Neural cell (in vitro differentiated cells): ENCODE data around the gene COPG1.

Experiments
- EP300 ChIP-seq: fragments of 450-650 bp; conservative IDR thresholded peaks from 2 replicates; pipeline ENCODE4 v1.6.1; 2014; ENCODE audit warnings: antibody characterized with exemption, mild to moderate bottlenecking, moderate library complexity; ENCODE audit not compliant: poor library complexity, severe bottlenecking
- EZH2 ChIP-seq: fragments of 200-600, 300-800 bp; shearing (Covaris generic), sonication (generic); IDR thresholded peaks from 2 replicates; pipeline ENCODE4 v1.6.1; 2014; ENCODE audit warnings: antibody characterized with exemption, low read length, borderline replicate concordance, mild to moderate bottlenecking; ENCODE audit not compliant: insufficient read depth, poor library complexity, severe bottlenecking
- MXI1 ChIP-seq: fragments of 450-650 bp; conservative IDR thresholded peaks from 2 replicates; pipeline ENCODE4 v1.6.1; 2014; ENCODE audit warnings: antibody characterized with exemption, mild to moderate bottlenecking; ENCODE audit not compliant: poor library complexity, severe bottlenecking
- POLR2AphosphoS5 ChIP-seq: IDR thresholded peaks from 2 replicates; pipeline ENCODE4 v1.6.1; 2012
- REST ChIP-seq: IDR thresholded peaks from 2 replicates; pipeline ENCODE4 v1.6.1; 2012; ENCODE audit warnings: borderline replicate concordance
- TAF1 ChIP-seq: IDR thresholded peaks from 2 replicates; pipeline ENCODE4 v1.6.1; 2012; ENCODE audit warnings: low read depth
- TF ChIP-seq, protein P1 (sequence below): fragments of 450-650 bp; IDR thresholded peaks from 2 replicates; pipeline ENCODE4 v1.5.1; 2014; ENCODE audit warnings: antibody characterized with exemption, mild to moderate bottlenecking, moderate library complexity; ENCODE audit not compliant: poor library complexity, severe bottlenecking

DNA sequence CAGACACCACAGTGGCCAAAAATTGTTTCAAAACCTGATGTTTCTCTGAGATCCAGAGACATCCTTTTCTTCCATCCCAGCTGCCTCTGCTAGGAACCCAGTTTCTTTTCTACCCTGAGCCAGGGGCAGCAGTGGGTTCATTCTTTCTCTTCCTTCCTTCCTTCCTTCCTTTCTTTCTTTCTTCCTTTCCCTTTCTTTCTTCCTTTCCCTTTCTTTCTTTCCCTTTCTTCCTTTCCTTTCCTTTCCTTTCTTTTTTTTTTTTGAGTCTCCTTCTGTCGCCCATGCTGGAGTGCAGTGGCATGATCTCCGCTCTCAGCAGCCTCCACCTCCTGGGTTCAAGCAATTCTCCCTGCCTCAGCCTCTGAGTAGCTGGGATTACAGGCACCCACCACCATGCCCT lies 30.7 kb upstream of the COPG1 start:
- TF ChIP-seq, protein P1, sequence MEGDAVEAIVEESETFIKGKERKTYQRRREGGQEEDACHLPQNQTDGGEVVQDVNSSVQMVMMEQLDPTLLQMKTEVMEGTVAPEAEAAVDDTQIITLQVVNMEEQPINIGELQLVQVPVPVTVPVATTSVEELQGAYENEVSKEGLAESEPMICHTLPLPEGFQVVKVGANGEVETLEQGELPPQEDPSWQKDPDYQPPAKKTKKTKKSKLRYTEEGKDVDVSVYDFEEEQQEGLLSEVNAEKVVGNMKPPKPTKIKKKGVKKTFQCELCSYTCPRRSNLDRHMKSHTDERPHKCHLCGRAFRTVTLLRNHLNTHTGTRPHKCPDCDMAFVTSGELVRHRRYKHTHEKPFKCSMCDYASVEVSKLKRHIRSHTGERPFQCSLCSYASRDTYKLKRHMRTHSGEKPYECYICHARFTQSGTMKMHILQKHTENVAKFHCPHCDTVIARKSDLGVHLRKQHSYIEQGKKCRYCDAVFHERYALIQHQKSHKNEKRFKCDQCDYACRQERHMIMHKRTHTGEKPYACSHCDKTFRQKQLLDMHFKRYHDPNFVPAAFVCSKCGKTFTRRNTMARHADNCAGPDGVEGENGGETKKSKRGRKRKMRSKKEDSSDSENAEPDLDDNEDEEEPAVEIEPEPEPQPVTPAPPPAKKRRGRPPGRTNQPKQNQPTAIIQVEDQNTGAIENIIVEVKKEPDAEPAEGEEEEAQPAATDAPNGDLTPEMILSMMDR: no peak
- TF ChIP-seq EP300: no peak
- TF ChIP-seq REST: no peak
- TF ChIP-seq EZH2: no peak
- no peak for TF ChIP-seq MXI1
- no peak for TF ChIP-seq TAF1
- no peak for TF ChIP-seq POLR2AphosphoS5
